HG02759 (cell line): ENCODE results near the gene MTA3.

ENCODE experiments used
- ATAC-seq: cut with Tn5 transposase; IDR thresholded peaks from one replicate; pipeline ENCODE4 v1.9.1; 2021; ENCODE audit warnings: mild to moderate bottlenecking, moderate library complexity; ENCODE audit not compliant: unreplicated experiment

The MTA3 gene

DNA sequence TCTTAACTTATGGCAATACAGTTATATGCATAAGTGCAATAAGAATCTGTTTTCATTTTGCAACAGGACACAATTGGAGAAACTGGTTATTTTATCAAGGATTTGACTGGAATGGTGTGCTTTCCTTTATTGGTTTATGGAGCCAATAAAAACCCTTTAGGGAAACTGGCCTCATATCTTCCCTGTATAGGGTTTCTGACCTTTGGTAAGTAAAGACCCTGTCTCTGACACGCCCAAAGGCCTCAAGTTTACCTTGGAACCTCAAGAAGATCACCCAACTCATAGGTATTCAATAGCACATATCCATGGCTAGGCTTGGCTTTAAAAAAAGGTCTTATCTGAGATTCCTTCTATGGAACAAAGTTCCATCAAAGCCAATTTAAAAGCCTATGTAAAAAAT is 212.7 kb downstream of the MTA3 start:
- no peak for ATAC-seq

DNA sequence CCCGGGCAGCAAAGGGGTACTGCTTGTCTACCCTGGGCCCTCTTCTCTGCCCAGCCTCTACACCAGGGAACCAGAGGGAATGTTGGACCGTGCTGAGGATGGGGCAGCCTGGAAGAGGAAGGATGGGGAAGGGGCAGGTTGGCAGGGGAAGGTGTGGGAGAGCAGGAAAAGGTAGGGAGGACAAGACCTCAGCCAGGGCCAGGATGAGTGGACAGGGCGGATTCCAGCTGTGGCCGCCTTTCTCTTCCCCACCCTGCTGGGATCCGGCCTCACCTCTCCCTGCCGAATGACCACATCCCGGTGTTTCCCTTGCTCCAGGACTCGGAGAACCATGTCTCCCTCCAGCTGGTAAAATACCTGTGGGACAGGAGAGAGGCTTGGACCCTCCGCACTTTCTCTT is 215.1 kb downstream of the MTA3 start:
- no peak for ATAC-seq

DNA sequence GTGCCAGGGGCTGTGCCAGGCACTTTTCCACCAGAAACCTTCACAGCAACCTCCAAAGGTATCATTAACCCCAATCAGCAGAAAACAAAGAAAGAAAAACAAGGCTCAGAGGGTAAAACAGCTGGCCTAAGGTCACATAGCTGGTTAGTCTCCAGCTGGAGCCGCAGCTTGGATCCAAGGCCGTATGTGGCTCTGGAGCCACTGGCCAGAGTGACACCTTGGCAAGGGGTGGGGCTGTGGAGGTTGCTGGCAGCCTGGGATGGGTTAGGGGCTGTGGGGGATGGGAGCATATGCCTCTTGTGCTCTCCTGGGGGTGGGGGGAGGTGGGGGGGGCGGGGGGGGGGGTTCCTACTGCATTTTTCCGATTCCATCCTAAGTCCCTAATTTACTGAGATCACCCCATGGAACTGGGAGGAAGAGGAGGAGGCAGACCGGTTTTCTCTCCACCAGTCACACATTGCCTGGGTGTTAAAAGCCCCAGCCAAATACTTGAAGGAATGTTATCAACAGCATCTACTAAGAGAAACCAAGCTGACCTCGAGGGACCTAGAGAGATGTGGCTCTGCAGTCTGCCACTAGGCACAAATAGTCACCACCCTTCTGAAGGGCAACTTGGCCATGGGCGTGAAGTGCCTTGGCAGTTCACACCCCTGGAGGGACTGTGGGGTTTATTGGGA is 215.9 kb downstream of the MTA3 start:
- no peak for ATAC-seq

DNA sequence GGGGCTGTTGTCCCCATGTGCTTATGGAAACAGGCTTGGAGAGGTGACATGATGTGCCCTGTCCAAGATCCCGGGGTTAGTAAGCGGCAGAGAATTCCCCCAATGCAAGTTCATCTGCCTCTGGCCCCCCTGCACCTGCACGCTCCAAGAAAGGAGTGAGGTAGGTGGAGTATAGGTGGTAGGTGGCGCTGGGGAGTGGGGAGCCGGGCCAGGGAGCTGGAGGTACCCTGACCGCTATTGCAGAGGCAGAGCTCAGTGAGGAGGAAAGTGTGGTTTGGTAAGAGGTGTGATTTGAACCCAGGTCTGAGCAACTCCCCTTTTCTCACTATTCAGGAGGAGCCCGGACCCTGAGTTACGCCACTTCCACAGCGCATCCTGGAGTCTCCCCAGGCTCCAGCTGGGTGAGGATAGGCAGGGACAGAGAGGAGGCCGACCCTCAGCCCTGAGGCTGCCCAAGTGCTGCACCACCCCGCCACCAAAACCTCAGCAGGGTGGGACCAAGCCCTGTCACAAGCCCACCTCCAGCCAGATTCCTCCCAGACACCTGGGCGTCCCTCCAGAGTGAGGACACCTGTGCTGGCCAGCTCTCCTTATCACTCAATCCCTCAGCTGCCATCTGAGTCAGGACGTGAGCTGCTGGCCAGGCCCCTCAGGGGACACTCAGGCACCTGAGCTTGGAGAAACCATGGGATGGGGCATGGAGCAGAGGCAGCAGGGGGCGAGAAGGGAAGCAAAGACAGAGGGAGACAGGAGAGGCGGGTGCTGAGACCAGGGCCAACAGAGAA is 218.3 kb downstream of the MTA3 start:
- no peak for ATAC-seq

DNA sequence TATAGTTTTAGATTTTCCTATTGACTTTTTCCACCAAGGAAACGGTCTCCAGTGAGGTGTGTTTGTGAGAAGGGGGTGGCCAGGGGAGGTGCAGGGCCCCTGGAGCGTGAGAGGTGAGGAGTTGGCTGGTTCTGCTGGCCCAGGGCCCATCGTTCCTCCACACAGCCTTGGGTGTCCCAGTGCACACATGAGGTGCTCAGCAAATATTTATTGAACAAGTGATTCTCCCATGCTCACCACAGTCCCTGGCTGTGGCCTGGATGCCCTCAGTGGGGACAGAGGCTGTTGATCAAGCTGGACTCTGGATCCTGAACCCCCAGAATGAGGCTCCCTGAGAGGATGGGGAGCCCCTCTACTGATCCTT is 219.0 kb downstream of the MTA3 start:
- no peak for ATAC-seq

DNA sequence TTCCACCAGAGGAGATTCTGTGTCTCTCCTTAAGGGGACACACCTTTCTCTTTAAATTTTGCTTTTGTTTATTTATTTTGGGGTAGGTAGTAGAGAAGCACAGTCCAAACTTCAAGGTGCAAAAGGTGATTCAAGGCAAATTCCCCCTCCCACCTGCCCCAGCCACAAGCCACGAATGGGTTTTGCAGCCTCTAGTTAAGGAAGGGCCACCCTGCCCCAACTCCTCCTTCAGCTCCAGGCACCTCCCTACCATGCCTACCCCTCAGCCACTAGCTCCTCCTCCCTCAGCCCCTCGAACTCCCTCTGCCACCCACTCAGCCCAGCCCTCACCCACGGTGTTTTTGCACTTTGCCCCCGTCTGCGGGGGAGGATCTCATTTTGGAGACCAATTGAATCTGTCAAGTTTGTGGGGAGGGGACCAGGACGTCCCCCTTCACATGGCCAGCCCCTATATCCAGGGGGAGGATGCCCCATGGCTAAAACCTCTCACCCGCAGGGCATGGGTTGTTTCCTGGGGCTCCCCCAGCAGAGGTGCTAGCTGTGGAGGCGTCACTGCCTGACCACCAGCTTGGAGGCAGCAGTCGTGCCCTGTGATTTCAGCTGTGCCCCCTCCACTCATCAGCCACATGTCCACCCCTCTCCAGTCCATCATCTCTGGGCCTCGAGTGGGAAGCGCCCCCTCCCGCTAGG is 219.5 kb downstream of the MTA3 start:
- ATAC-seq = no peak

DNA sequence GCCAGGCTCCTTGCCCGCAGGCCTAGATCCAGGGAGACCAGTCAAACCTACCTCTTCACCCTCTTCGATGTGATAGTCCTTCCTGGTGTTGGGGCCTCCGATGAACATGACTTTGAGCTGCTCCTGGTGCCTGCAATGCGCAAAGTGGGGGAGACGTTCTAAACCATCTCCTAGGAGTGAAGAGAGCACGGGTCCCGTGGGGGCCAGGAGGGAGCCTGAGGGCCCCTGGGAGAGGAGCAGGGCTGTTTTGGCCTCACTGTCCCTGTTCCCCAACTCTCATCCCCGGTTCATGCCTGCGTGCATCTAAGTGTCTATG is 220.0 kb downstream of the MTA3 start:
- no peak for ATAC-seq

DNA sequence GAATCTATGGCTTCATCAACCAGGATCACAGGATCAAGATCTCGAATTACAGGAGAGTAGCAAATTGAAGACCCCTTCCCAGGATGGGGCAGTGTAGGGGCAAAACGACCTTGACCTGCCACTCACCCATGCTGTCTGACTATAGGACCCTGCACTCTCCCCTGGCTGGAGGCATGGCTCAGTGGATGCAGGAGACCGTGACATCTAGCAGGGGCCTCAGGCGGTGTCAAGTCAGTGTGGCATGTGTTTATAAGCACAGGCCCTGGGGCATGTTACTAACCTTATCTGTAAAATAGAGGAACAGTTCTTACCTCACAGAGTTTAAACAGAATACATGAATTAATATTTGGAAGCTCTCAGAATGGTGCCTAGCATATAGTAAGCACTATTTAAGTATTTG is 220.4 kb downstream of the MTA3 start:
- no peak for ATAC-seq

DNA sequence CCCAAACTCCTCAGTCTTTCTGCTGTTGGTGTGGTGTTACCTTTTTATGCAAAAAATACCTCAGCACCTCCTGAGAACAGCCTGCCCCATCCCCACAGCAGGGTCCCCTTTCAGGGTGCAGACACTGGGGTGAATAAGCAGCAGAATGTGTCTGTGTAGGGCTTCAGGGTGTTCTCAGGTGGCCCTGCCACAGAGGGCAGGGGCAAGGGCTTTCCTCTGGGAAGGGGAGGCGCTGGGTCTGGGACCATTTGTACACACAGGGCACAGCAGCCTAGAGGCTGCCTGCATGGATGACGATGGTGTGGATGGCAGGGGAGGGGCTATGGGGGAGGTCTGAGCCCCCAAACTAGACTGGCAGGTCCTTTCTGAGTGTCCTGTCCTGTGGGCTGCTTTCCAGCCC is 221.3 kb downstream of the MTA3 start:
- no peak for ATAC-seq

DNA sequence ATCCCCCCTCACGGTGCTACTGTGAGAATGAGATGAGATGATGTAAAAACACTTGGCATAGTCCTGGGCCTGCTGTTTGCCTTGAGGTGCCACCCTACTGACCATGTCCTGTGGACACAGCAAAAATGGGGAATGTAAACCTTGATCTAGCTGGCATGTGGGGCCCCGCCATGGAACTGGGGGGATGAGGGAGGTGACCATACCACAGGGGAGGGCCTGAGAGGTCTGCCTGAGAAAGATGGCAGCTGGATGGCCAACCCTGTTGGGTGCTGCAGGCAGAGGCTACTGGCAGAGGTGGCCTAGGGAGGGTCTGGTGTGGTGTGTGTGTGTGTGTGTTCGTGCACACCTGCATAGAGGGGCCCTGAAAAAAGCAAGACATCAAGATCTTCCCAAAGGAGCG is 223.2 kb downstream of the MTA3 start:
- ATAC-seq = no peak

DNA sequence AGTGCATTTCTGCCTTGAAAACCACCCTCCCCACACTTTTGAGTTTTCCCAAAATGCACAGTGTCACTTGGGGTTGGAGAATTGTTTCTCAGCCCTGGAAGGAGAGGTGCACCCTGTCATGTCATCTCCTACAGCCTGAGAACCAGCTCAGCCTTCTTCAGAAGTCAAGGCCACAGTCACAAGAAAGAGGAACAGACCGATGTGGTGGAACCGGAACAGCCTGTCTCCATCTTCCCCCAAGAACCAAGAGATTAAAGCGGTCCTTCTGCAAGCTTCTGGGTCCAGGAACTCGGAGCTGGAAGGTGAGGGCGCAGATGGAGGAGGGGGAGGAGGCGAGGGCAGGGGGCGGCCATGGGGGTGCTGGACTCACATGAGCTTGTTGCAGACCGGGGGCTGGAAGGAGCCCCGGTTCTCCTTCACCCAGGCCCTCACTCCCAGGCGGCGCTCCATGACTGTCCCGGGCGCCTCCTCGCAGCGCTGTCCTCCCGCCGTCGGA is 223.7 kb downstream of the MTA3 start:
- ATAC-seq = peak; percentile 2

DNA sequence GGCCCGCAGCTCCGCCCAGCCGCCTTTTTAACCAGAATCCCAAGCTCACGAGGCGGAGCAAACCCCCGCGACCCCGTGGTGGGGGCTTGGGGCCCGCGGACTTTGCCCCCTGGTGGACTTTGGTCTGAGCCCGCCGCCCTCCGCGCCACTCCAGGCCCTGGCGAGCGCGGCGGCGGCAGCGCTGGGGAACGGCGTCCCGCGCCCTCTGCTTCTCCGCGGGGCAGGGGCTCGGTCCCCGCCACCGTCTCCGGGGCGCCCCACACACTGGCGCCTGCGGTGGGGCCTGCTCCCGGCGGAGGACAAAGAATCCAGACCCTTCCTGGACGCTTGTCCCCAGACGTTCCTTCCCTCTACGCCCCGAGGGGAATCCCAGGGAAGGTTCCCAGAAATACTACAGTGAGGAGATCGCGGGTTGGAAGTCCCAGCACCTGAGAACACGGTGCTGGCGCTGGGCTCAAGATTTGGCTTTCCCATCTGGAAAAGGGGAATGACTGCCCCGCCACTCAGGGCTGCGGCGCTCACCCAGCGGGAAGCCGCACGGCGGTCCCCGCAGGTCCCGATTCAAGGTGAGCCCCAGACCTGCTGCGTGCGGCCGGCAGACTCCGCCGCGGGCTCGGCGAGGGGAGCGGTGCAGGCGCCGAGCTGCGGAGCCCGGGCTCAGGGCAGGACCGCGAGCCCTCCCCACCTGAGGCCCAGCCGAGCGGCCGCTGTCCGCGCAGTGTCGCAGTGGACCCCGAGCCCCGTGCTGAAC is 224.3 kb downstream of the MTA3 start, which contains the start of gene HAAO:
Gene HAAO, minus strand, starts transcription at position 1 of the 751 bp plus-strand sequence. CDS start 47 bp downstream, outside the sequence.
- peak; percentile 48 for ATAC-seq

DNA sequence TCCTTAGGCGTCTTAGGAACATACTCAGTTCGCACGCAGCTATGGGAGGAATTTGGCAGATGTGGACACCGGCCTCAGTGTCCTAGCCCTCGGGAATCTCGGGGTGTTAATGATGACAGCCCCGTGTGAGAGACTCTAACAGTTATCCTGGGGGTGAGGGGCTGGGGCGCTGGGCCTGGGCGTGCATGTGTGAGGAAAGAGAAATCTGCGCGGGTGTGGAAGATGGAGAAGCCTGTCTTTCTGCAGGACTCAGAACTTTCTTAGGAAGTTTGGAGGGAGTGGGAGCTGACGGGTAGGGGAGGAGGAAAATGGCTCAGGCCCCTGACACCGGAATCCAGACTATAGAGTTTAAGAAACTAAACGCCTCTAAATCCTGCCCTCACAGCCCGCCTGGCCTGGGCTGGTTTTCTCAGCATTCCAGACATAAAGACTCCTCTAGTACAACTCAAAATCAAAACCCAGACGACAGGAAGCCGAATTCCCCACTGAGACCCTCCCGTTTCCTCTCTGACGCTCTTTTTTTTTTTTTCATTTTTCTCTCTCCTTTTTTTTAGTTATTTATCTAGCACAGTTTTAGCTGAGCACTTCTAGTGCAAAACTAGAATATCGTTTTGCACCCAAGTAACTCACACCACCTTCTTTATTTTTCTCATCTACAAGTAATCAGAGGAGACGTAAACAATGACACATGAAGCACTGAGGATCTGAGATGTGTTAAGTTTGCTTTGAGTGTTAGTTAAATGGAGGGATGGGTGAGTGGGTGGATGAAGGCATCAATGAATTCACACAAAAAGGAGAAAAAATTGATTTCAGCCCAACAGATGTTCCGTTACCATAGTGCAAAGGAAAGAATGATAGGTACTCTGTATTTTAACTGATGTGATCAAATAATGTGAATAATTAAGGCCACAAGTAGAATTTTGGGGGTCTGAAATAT is 225.2 kb downstream of the MTA3 start:
- ATAC-seq = no peak

DNA sequence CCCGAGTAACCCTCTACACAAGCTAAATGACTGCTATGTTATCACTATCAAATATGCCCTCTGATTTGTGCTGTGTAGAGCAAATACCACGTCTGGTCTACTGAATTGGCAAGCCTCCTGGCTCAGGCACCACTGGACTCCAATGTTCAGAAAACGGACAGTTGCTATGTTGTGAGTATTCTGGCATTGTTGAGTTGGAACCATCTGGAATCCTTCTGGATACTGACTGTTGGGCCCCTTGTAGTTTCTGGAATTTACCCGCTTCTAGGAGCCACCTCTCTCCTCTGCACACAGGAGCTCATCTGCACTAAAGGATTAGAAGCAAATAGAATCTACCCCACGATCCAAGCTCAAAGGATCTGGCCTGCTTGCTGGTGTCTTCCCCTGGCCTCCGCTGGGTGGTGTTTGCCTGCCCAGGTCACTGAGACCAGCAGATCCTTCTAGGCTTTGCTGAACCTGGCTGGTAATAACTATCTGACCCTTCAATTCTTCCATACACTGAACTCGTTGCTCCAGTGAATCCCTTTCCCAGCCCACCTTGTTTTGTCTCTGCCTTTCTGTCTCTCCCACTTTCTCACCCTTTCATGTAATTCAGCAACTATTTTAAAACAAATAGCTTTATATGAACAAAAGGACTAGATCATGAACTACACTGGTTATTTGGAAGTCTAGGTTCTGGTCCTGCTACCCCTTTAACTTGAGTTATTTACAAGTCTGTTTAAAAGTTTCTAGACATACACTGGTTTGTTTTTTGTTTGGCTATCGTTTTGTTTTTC is 226.0 kb downstream of the MTA3 start:
- ATAC-seq = no peak

DNA sequence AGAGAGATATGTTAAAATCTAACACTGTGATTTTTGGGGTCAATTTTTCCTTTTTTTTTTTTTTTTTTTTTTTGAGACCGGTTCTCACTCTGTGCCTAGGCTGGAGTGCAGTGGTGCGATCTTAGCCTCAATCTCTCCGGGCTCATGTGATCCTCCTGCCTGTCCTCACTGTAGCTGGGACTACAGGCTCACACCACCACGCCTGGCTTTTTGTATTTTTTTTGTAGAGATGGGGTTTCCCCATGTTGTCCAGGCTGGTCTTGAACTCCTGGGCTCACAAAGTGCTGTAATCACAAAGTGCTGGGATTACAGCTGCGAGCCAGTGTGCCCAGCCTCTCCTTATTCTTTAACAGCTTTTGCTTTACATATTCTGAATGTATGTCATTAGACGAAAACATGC is 226.8 kb downstream of the MTA3 start:
- ATAC-seq = no peak

DNA sequence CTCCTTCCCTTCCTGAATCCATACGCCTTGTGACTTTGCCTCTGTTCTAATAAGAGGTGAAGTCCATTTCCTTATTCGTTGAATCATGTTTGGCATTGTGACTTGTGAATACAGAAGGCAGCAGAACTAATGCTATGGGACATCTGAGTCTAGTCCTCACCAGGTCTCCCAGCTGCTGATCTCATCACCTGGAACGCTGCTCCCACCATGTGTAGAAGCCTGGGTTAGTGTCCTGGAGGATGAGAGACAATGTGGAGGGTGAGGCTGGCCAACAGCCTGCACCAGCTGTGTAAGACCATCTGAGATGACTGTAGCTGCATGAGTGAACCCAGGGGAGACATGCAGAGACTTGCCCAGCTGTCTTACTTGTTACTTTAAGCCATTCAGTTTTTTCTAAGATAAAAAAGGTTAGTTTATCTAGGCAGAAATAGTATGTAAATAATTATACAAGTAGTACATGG is 227.4 kb downstream of the MTA3 start:
- ATAC-seq = peak; percentile 30

DNA sequence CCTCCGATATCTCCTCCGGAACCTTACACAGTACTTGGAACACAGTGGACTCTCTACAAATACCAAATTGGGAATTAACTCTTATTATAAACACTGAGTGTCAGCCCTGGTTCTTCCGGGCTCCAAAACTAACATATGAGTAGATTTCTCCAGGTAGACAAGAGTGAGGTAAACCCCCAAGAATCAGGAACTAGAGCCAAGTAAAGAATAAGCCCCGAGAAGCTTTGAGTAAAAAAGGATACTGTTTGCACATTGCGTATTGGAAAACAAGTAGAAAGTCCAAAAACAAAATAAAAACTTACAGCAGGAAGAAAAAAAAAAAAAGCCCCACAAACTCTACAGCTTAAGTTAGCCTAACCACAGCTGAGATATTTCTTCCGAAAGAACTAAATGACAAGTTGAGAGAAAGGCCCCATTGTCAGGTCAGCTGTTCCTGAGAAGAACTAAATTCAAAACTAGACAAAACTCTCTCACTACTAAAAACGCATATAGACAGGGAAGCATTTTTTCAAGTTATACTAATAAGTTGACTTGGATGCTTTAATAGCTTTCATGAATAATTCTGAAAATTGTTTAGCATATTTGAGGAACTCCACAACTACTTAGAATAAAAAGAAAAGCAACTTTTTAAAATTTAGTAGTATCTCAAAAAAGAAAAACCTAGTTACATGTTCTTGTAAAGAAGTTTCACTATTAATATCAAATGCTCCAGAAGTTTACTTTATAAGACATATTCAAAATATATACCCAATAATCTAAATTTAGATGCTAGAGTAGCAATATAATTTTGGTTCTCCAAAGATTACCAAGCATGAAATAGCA is 228.2 kb downstream of the MTA3 start:
- peak; percentile 29 for ATAC-seq

DNA sequence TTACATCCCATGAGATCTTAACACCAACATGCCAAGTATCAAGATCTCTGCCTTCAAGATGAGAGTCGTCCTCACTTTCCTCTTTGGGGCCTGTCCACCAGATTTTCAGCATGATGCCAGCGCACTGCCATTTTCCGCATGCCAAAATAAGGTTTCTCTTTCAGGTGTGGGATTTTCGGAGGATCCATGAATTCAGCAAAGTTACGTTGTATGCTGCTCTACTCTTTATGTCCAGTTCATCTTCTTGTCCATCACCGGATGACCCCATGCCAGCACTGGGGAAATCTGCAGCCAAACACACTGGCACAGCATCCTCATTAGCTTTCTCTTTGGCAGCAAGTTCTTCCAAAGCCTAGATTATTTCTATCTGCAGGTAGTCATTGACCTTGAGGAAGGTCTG is 228.8 kb downstream of the MTA3 start:
- ATAC-seq = no peak
